GM12891 (cell line): ENCODE measurements around the gene SLC22A23.

ENCODE experiments used
- POLR2A ChIP-seq: IDR thresholded peaks from 2 replicates; pipeline ENCODE4 v1.6.1; 2011; ENCODE audit warnings: low read depth, low read length, control low read depth
- POLR2AphosphoS5 ChIP-seq: IDR thresholded peaks from 2 replicates; pipeline ENCODE4 v1.6.1; 2011; ENCODE audit warnings: low read depth, low read length, control low read depth
- SPI1 ChIP-seq: IDR thresholded peaks from 2 replicates; pipeline ENCODE4 v1.6.1; 2011; ENCODE audit warnings: low read depth, low read length, control low read depth

- TF ChIP-seq POLR2A, result no peak
- no peak for TF ChIP-seq POLR2AphosphoS5
- no peak for TF ChIP-seq SPI1
Observed at GRCh38 chr6:3287308-3287707, 169.5 kb downstream of the SLC22A23 start.
